ENCODE results near the gene HTR3A.

- TF ChIP-seq EZH2 (IDR thresholded peaks at IDR 0.05) (no peak), POLR2AphosphoS5 (IDR thresholded peaks at IDR 0.05; ENCODE audit: borderline replicate concordance, low read depth, low read length) (no peak)
Observed at GRCh38 chr11:113991170-113991569, 16.3 kb downstream of the HTR3A start.
